GM12873 (cell line): ENCODE results near the gene FAM78B.

Source experiments
- CTCF ChIP-seq: IDR thresholded peaks from 2 replicates; pipeline ENCODE4 v1.5.1; 2012; ENCODE audit warnings: low read depth, mild to moderate bottlenecking, moderate library complexity, low read length, control low read depth; ENCODE audit not compliant: insufficient read depth; ENCODE audit errors: missing control alignments

Gene FAM78B

DNA sequence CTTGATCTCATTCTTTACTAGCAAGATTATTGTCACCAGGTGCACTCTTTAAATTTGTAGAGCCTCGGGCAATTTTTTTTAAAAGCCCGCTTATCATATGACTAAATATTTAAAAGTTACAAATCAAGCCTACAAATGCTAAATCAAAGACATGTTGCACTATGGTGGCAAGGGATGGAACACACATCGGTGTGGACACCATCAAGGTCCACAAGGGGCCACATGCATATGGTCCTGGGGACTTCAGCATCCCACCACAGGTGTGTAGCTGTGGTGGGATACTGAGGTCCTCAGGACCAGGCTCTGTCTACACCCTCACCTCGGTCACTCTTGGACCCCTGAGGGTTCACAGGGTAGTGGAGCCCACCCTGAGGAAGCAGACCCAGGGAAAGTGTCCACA is 45.8 kb downstream of the FAM78B start:
- no peak for TF ChIP-seq CTCF

DNA sequence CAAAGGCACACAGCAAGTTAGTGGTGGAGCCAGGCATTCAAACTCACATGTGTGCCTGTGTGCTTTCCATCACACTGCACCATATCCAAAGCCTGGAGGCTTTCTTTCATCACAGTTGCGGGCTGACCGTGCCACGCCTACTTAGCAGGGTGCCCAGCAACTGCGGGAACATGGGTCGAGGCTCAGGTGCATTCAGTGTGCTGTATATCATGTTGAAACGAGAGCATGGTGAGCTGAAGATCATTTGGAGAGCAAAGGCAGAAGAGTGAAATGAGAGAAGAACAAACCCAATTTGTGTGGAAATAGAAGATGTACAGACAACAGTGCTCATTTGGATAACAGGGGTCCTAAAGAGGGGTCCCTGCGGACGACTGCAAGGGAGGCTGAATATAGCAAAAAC is 46.5 kb downstream of the FAM78B start:
- no peak for TF ChIP-seq CTCF

- TF ChIP-seq CTCF = no peak
Observed at GRCh38 chr1:166119471-166119965, 47.3 kb downstream of the FAM78B start.

GRCh38 chr1:166117776-166118175 is 49.0 kb downstream of the FAM78B start:
- no peak for TF ChIP-seq CTCF

- no peak for TF ChIP-seq CTCF
Observed at GRCh38 chr1:166116026-166116425, 50.8 kb downstream of the FAM78B start.

GRCh38 chr1:166114419-166114818 is 52.4 kb downstream of the FAM78B start:
- TF ChIP-seq CTCF = no peak

DNA sequence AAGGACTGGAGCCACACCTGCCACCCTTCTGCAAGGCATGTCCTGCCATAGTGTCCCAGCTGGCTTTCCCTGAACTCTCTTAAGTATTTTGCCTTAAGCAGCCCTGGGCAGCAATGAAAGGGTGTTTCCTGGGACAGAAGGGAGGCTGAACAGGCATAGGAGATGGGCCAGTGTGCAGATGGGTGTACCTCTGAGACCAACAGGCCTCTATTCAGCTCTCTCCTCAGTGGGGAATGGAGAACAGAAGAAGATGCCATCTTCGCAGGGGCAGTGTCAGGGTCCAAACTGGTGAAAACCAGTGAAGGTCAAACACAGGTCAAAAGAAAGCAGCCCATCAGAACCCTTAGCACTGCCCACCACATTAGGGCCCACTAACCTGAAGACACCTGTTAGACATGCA is 53.2 kb downstream of the FAM78B start:
- no peak for TF ChIP-seq CTCF
